Measurements from ENCODE around the gene PCNT. TPM values are rescaled to one million over a fixed set of nuclear protein-coding genes. Genes with fewer than 3 reads are reported as not detected.

Gene PCNT
- total and polyA plus RNA-seq, 2 donors (not counting 1 experiment from before 2014, with no cell fraction given) = 20.3 to 58.1 TPM

DNA sequence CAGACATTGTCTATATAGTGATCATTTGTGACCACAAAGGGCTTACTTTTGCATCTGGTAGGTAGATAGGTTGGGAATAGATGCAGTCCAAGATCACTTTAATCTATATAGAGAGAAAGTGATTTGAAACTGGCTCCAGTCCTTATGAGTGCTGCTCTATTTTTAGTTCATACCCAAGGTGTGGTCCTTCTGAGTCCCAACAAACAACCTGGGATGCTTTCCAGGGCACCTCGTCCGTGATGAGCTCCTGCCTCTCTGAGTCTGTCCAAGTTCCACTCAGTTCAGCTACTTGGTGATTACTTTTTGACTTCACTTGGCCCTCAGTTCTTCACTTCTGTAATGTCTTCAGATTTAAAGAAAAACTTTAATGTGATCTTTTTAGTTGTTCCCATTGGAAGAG is 155.0 kb downstream of the PCNT start:
- ATAC-seq (ENCODE audit: low read depth) (no peak), DNase-seq (no peak)
- ChIA-PET POLR2A (no interaction called here), CTCF (no interaction called here)
- H2AFZ ChIP-seq (ENCODE audit: insufficient read depth, low read depth, low read length, poor library complexity, severe bottlenecking) = no peak overlapping the region
- no peaks in the 10 kb centered on the region for H3K9me3 ChIP-seq (ENCODE audit: control extremely low read depth in 1 of 3, control insufficient read depth in 2 of 3, insufficient read depth in 1 of 3, low read length in 2 of 3)
- no peaks in the 10 kb centered on the region for H3K27me3 Mint-ChIP-seq
- peaks cover 0 to 4% of the 10 kb centered on the region in 2 experiments for H3K36me3 ChIP-seq (replicated peaks in 1 of 2; ENCODE audit: control extremely low read depth in 1 of 2, control insufficient read depth in 1 of 2, extremely low read depth in 1 of 2, insufficient read depth in 2 of 2, low read length in 1 of 2)
- H3K27ac Mint-ChIP-seq = no peak overlapping the region
- WGBS (ENCODE audit: insufficient coverage) = 94% methylated on average over 2 of the region's 2 CpGs
- no peaks in the 10 kb centered on the region for H3K27me3 ChIP-seq (replicated peaks in 1 of 4; ENCODE audit: control extremely low read depth in 1 of 4, control insufficient read depth in 3 of 4, insufficient read depth in 4 of 4, low read length in 3 of 4)
- H3K27ac ChIP-seq (ENCODE audit: low read length in 2 of 2) = no peak overlapping the region
- no peaks in the 10 kb centered on the region for H4K20me1 ChIP-seq (ENCODE audit: control insufficient read depth, insufficient read depth, low read length, poor library complexity, severe bottlenecking)
- intact Hi-C loops (cut with micrococcal nuclease) = no loop called here
- H3K4me3 Mint-ChIP-seq = no peak overlapping the region
- H3K4me1 Mint-ChIP-seq = peaks cover 10% of the 10 kb centered on the region
- H3K4me1 ChIP-seq (ENCODE audit: control insufficient read depth in 2 of 2, insufficient read depth in 2 of 2, low read length in 2 of 2) = peaks cover 8% of the 10 kb centered on the region in 2 donors
- H3K4me3 ChIP-seq (ENCODE audit: control extremely low read depth in 1 of 5, extremely low read depth in 1 of 5, insufficient read depth in 1 of 5, low read depth in 2 of 5, low read length in 4 of 5) = no peak overlapping the region
- H3K4me2 ChIP-seq (replicated peaks; ENCODE audit: low read depth, low read length, poor library complexity, severe bottlenecking) = no peak overlapping the region
- no peaks in the 10 kb centered on the region for H3K9me3 Mint-ChIP-seq (ENCODE audit: insufficient read depth)
- no peak overlapping the region for H3K9ac ChIP-seq (ENCODE audit: low read length)
- TF ChIP-seq CTCF (IDR thresholded peaks at IDR 0.05) = no peak
- TF ChIP-seq EZH2 (IDR thresholded peaks at IDR 0.05; ENCODE audit: borderline replicate concordance, insufficient read depth, low read depth, low read length, poor library complexity, severe bottlenecking) = no peak
- peaks cover 49% of the 10 kb centered on the region for H3K79me2 ChIP-seq (ENCODE audit: control insufficient read depth, insufficient read depth, low read length)

- no peak for DNase-seq
- 100% methylated on average over 3 of the region's 5 CpGs for WGBS (ENCODE audit: insufficient coverage)
- H3K9me3 ChIP-seq (ENCODE audit: control extremely low read depth in 1 of 3, control insufficient read depth in 2 of 3, insufficient read depth in 1 of 3, low read length in 2 of 3) = no peaks in the 10 kb centered on the region
- POLR2A ChIA-PET = no interaction called here
- no peak overlapping the region for H2AFZ ChIP-seq (ENCODE audit: insufficient read depth, low read depth, low read length, poor library complexity, severe bottlenecking)
- no peak overlapping the region for H3K27ac ChIP-seq (ENCODE audit: low read length in 2 of 2)
- no peak for ATAC-seq (ENCODE audit: low read depth)
- no peaks in the 10 kb centered on the region for H4K20me1 ChIP-seq (ENCODE audit: control insufficient read depth, insufficient read depth, low read length, poor library complexity, severe bottlenecking)
- Mint-ChIP-seq H3K4me1 (no peaks in the 10 kb centered on the region), H3K27ac (no peak overlapping the region), H3K9me3 (ENCODE audit: insufficient read depth) (no peaks in the 10 kb centered on the region), H3K27me3 (no peaks in the 10 kb centered on the region), H3K4me3 (no peak overlapping the region)
- H3K4me3 ChIP-seq (ENCODE audit: control extremely low read depth in 1 of 5, extremely low read depth in 1 of 5, insufficient read depth in 1 of 5, low read depth in 2 of 5, low read length in 4 of 5) = no peak overlapping the region
- TF ChIP-seq EZH2 (IDR thresholded peaks at IDR 0.05; ENCODE audit: borderline replicate concordance, insufficient read depth, low read depth, low read length, poor library complexity, severe bottlenecking) = no peak
- TF ChIP-seq CTCF (IDR thresholded peaks at IDR 0.05) = no peak
- no peaks in the 10 kb centered on the region for H3K4me1 ChIP-seq (ENCODE audit: control insufficient read depth in 2 of 2, insufficient read depth in 2 of 2, low read length in 2 of 2)
- intact Hi-C loops (cut with micrococcal nuclease) = no loop called here
- peaks cover 49% of the 10 kb centered on the region for H3K79me2 ChIP-seq (ENCODE audit: control insufficient read depth, insufficient read depth, low read length)
- no peak overlapping the region for H3K4me2 ChIP-seq (replicated peaks; ENCODE audit: low read depth, low read length, poor library complexity, severe bottlenecking)
- H3K9ac ChIP-seq (ENCODE audit: low read length) = no peak overlapping the region
- H3K27me3 ChIP-seq (replicated peaks in 1 of 4; ENCODE audit: control extremely low read depth in 1 of 4, control insufficient read depth in 3 of 4, insufficient read depth in 4 of 4, low read length in 3 of 4) = no peaks in the 10 kb centered on the region
- peaks cover 0 to 4% of the 10 kb centered on the region in 2 experiments for H3K36me3 ChIP-seq (replicated peaks in 1 of 2; ENCODE audit: control extremely low read depth in 1 of 2, control insufficient read depth in 1 of 2, extremely low read depth in 1 of 2, insufficient read depth in 2 of 2, low read length in 1 of 2)
- CTCF ChIA-PET = no interaction called here
These were observed 156.5 kb downstream of the PCNT start for GRCh38 chr21:46480466-46480865.

Data from B cell (primary cell).